MM.1S (cell line): ENCODE data around the gene BCAT1.

Experiments
- CTCF ChIP-seq: fragments of 300-600 bp; sonication (generic); IDR thresholded peaks from 2 replicates; pipeline ENCODE4 v1.5.1; 2016; ENCODE audit warnings: antibody characterized with exemption, low read length, mixed read lengths
- EZH2 ChIP-seq: fragments of 300-600 bp; sonication (generic); optimal IDR thresholded peaks from 2 replicates; pipeline ENCODE3; 2017; ENCODE audit warnings: low read depth, mild to moderate bottlenecking, antibody characterized with exemption, low read length, mixed read lengths
- EZH2phosphoT487 ChIP-seq: fragments of 300-600 bp; sonication (generic); IDR thresholded peaks from 2 replicates; pipeline ENCODE4 v1.6.1; 2018; ENCODE audit warnings: antibody characterized with exemption, low read length

GRCh38 chr12:24770334-24770733 lies 178.6 kb downstream of the BCAT1 start:
- no peak for TF ChIP-seq CTCF
- TF ChIP-seq EZH2, result no peak
- no peak for TF ChIP-seq EZH2phosphoT487
